G401.6 (cell line): ENCODE data around the gene PGAM5.
"Not testable (repeated sequence)": the region's sequence is repeated elsewhere in the genome, so short reads cannot be mapped to it uniquely, and the experiment has no call there.

Experiments
- FAIRE-seq: peaks from 2 replicates; lab custom pipeline; 2012; peaks lifted over from hg19 to GRCh38; lab: Jason Lieb, UNC

The PGAM5 gene

GRCh38 chr12:132753670-132754069 is 43.0 kb downstream of the PGAM5 start:
- not testable (repeated sequence) for FAIRE-seq

GRCh38 chr12:132754160-132754932 is 43.7 kb downstream of the PGAM5 start:
- no peak for FAIRE-seq

- not testable (repeated sequence) for FAIRE-seq
Measured at GRCh38 chr12:132758825-132759224, 48.2 kb downstream of the PGAM5 start.

GRCh38 chr12:132759359-132759758 is 48.7 kb downstream of the PGAM5 start:
- no peak for FAIRE-seq

GRCh38 chr12:132761032-132761920 is 50.6 kb downstream of the PGAM5 start, which contains the start of gene ANKLE2:
TSS of gene ANKLE2 (minus strand) at chr12:132761832. CDS start at chr12:132761798, 34 bp downstream.
- no peak for FAIRE-seq

GRCh38 chr12:132761921-132762583 is 51.4 kb downstream of the PGAM5 start:
- FAIRE-seq = no peak

- FAIRE-seq = no peak
Measured at GRCh38 chr12:132764231-132764630, 53.6 kb downstream of the PGAM5 start.

GRCh38 chr12:132765361-132765760 is 54.7 kb downstream of the PGAM5 start:
- no peak for FAIRE-seq

- FAIRE-seq = no peak
Measured at GRCh38 chr12:132766380-132767085, 55.9 kb downstream of the PGAM5 start.

- no peak for FAIRE-seq
Measured at GRCh38 chr12:132771126-132771838, 60.6 kb downstream of the PGAM5 start.
